GM21576 (cell line): ENCODE data around the gene CA10.
A peak's percentile ranks its signal among the peaks of the same experiment; 100 is the strongest.

ENCODE experiments used
- ATAC-seq: cut with Tn5 transposase; IDR thresholded peaks from one replicate; pipeline ENCODE4 v1.9.1; 2021; ENCODE audit warnings: mild to moderate bottlenecking, moderate library complexity; ENCODE audit not compliant: unreplicated experiment

CA10 gene

DNA sequence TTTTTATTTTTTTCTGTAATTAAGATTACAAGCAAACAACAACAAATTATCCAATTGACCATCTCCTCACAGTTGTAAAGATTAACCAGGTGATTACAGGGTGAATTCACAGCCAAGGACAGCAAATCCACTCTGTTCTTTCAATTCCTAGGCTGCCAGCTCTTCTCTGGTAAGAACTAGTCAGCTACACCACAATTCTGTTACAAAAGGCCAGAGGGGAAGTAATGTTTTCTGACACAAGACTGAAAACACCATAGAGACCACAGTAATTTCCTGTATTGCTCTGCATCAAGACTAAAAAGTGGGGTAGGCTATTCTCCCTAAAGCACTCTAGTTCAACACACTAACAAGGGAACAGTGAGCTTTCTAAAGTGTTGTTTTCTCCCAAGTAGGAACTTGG, 10.6 kb downstream of the CA10 start:
- peak; percentile 49 for ATAC-seq

DNA sequence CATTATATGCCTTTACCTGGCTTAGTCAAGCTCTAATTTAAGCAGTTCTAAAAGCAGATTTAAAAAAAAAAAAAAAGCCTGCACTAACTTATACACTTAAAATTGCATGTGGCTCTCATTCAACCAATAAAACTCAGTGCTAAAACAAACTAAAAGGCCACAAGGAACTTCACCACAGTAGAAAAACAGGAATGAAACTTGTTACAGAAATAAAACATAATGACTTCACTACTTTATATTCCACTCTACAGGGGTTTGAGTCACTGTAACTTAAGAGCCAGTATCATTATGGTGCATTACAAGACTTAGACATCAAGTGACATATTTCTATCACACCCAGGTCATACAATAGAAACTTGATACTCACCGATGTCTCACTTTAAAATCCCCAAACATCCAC, 11.1 kb downstream of the CA10 start:
- ATAC-seq = no peak

DNA sequence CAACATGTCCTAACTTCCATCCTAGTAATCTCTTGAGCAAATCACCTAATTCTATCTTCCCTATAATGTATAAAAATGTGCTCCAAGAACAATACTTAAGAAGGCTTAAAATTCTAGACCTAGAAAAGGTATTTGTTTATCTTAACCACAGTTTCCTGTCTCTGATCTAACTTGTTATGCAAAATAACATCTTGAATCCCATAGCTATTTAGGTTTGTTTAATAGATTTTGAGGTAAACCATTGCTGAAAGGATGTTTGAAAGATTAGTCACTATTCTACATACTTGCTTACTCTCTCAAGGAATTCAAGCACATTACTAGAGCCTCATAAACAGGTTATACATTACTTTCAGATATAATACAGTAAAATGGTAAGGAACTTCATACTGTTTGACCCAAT, 13.0 kb downstream of the CA10 start:
- ATAC-seq = no peak

DNA sequence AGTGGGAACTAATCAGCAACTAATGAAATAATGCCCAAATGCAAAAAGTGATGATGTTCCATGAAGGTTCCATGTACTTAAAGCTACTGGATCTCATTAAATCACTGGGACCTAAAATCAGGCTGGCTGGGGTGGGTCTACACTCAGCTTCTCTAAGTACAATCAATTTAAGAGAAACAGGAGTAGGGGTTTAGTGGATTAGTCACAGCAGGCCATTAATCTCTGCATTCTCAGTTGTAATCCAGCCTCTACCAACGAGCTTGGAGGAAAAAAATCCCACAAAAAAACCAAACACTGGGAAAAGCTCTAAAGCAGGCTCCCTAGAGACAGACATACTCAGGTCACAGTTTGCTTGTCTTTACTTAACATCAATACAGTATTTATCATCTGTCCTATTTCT, 15.0 kb downstream of the CA10 start:
- no peak for ATAC-seq

DNA sequence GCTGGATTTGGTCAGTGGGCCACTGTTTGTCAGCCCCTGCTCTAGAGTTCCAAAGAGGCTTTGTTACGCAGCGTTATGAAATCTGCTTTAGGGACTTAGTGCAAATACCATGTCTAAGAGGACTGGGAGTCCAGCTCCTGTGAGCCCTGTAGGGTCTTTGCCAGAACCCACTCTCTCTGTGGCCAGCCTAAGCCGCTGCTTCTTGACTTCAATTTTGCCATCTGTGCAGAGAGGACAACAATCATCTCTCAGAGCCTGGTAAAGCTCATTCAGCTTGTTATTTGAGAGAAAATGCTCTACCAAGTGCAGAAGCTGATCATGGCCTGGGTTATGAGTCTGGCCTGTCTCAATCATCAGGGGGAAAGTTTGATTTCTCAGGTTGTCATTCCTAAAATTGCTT, 17.9 kb downstream of the CA10 start:
- no peak for ATAC-seq

DNA sequence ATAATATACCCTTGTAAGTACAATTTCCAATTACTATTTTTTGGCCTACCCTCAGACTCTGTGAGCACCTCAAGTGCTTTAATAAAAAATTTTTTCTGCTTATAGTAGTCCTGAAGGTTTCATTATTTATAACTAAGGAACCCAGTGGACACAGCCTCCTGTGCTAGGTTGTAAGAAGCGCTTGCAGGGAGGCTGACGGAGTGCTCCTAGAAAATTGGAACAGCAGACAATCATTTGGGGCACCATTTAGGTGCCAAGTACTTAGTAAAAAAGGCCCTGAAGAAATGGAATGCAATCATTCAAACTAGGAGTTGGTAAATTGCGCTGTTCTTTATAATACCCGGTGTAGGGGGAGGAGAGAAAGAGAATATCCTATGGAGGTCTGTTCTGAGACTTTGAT, 19.8 kb downstream of the CA10 start:
- no peak for ATAC-seq

DNA sequence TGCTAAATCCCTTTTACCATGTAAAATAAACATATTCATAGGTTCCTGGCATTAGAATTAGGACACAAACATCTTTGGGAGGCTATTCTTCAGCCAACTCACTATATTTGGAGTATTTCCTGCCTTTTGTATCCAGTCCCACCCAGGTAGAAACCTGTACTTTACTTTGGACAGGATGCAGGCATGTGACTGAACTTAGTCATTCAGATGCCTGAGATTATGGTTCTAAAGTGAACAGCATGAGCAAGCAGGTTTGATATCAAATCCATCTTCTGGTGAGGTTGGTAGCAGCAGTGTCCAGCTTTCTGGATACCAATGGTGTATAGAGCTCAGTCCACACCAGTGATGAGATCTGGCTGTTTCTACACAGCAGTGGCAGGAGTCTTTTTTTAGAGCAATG, 20.2 kb downstream of the CA10 start:
- ATAC-seq = no peak

DNA sequence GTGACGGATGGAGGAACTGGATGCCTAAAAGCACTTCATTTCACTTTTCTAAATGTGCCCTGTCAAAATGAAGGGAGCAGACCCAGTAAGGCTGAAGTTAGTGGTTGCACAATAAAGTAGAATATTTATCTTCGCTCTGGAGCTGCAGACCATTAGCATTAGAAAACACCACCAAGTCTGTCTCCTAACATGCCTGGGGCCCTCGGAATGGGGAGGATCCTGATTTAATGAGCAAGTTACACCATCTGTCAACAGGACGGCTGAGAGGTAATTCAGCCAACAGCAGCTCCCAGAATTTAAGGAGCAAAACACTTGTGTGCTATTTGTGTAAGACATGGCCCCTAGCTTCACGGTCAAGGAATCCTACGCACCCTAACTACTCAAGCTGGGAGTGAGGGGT, 22.3 kb downstream of the CA10 start:
- ATAC-seq = no peak

DNA sequence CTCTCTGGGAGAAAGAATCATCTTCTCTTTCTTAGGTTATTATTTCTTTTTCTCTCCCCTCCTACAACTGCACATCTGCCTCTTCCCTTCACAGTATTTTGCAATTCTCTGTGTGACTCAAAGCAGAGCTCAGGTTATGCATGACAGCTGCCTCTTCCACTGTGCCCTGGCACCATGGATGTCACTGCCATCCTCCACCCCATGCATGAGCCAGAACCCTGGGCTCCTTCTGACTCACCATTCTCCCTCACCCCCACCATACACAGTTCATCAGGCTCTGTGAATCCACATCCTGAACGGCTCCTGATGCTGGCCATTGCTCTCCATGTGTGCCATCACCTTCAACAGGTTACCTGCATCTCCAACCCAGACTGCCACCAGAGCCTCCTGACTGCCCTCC, 23.9 kb downstream of the CA10 start:
- ATAC-seq = no peak

DNA sequence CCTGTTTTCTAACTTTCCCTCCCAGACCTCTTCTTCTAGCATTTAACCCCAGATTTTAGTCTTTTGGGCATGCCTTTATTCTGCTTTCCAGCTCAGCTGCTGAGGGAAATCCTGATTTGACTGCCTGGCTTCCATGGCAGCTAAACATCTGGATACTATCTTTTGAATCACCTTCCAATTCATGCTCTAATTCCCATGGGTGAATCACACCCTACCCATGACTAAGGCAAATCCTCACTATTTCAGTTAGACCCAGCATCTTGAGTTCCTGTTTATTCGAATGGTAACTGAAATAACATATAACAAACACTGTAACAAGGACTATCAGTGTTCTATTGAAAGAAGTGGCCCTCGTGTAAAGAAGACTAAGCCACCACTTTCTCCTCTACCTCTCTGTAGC, 29.8 kb downstream of the CA10 start:
- no peak for ATAC-seq

DNA sequence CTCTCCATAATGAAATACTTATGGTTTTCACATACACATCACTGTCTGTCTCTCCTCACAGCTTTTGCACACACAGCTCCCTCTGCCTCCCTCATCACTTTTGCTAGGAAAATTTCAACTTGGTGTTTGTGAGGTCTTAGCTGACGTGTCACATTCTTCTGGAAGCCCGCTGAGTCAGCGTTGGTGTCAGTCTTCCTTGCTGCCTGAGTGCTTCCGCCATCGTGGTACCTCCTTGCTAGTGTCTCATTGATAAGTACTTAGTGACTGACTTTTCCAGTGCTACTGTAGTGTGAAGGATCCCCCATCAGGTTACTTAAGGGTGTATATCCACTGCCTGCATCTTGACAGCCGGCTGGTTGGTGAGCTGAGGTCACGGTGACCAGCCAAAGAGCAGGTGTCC, 33.5 kb downstream of the CA10 start:
- ATAC-seq = no peak

DNA sequence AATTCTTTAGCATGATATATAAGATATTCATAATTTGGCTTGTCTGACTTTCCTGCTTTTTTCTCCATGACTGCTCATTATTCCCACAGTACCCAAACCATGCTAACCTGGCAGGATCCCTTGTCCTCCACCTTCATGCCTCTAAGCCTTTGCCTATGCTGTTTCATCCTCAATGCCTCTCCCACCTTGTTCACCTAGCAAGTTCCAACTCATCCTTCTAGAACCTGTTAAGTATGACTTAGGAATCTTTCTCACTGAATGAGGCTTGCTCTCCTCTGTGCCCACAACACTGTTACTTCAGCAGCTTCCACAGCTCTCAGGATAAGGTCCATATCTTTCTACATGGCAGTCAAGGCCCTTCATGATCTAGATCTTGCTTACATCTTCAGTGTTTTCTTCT, 34.0 kb downstream of the CA10 start:
- no peak for ATAC-seq

DNA sequence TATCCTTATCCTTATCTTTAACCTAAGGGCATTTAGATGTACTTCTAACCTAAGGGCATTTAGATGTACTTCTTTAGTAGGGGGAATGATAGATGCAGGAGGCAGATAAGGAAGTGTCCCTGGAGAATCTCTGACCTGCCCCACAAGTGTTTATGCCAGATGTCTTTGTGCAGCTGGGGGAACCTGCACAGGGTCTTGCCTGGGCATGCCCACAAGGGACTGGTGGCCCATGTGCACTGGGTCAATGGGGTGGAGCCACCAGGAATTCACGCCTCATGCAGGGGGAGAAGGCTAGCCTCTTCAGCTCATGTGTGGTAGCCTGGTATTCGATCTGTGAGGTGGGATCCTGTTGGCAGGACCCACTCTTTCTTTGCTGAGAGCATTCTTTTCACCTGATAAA, 38.0 kb downstream of the CA10 start:
- ATAC-seq = no peak

DNA sequence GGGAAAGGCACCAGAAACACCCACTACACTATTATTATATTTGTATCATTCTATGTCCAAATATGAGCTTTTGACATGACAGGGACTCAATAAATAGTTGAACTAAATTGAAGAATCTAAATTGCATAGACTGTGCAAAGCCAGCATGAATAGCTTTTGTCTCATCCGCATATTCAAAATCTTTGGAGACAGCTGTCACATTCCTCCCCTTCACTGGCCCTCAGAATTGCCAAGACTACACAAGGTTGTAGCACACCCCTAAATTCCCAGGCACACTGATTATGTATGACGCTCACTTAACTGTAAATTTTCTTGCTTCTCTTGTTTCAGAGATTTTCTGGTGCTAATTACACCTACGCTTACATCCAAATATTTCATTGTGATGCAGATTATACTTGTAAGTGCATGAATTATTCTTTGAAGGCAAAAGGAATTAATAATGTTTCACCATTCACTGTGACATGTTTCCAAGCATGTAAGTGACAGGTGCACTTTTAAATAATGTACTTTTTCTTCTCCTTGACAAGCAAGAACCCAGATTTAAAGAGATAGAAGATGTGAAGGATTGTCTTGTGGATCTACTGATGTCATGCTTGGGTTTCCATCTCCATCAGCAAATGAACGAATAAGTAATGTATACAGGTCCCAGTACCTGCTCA, 47.5 kb downstream of the CA10 start:
- no peak for ATAC-seq

DNA sequence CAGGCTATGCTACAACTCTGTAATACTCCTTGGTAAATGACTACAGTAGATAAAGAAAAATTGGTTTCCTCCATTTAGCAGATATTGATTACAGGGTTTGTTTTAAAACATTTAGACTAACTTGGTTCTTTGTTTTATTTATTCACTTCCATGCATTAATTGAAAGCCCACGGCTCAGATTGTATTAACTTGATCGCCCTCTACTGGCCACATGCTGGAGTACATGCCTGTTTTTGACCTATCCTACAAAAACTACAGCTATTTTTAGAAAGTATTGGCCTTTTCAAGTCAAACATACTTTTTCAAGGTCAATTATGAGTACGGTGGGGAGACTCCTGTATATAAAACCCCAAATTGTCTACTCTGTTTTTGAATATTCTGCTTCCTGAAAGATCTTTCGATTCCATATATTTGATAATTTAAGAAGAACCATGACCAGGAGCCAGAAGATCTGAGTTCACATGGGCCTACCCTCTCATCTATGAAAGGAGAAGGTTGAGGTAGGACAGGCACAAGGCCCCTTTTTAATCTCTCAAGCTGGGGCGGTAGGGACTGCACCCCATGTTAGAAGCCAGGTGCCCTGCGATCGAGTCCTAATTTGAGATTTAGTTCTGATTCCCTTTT, 51.8 kb downstream of the CA10 start:
- ATAC-seq = no peak

DNA sequence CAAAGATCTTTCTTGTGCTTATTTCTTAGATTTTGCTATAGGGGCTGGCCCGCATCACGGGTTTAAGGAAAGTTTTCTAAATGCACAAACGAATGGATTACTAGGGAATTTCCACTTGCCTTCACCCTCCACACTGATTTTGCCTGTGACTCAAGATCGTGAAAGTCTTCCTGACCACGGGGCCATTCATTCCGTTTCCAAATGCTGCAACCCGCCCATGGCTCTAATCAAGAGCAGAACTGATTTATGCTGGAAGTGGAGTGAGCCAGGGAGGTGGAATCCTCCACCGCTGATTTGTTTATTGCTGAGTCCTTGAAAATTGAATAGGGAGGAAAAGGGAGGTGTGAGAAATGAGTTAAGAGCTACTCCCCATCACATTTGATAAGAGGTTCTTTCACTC, 52.4 kb downstream of the CA10 start:
- ATAC-seq = no peak

DNA sequence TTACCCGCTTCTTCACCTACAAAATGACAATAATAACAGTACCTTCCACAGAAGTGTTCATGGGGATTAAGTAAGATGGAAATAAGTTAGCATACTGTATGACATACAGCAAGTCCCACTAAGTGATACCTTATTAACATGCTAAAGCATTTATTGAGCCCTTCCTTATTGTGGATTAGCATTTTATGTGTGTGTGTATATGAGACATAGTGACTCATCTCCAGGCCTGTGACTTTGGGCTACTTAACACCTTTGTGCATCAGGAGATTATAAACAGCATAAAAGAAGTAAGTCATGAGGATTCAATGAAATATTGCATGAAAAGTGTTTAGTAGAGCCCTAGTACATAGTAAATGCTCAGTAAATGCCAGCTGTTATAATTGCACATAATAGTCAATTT, 52.9 kb downstream of the CA10 start:
- no peak for ATAC-seq

DNA sequence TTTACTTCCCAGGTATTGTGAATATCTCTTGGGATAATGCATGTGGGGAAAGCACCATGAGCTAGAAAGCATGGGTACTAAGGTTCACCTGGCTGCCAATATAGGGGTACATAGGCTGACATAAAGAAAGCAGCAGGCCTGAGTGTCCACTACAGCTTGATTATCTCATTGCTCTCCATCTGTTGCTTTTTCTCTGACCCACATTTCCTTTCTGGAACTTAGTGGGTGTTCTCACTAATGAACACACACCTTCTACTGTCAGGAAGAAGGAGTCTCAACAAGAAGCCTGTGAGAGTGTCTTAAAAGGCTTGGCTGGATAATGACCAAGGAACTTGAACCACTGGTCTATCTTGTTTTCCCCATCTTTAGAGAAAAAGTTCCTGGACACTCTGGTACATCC, 62.5 kb downstream of the CA10 start:
- no peak for ATAC-seq

DNA sequence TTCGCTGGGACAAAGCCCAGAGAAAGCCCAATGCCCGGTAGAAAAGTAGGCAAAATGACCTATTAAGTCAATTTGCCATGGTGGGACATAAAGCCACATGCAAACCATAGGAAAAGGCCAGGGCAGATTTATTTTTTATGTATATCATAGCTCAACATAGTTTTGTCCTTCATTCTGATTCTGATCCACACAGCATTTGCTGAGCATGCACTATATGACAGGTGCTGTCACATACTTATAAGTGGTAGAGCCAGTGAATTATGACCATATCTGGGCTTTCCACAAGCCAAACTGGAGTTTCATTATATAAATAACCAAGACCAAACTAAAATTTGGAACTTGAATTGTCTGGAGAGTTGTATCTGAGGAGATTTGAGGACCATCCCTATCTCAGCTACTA, 74.3 kb downstream of the CA10 start:
- ATAC-seq = no peak

DNA sequence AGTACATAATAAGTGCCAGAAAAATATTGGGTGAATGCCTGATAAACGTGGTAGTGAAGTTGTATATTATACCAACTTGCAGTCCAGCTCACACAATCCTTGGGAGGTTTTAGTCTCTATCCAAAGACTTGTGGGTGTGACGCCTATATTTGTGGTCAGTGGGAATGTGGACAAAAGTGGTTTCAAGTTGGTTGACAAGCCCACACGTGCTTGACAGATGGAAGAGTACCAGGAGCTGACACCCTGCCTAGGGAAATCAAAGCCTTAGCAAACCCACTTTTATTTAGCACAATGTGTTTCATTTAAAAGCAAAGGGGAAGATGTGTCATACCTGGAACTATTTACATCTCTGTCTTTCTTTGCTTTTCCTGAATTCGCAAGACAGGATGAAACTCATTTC, 79.0 kb downstream of the CA10 start:
- ATAC-seq = no peak

DNA sequence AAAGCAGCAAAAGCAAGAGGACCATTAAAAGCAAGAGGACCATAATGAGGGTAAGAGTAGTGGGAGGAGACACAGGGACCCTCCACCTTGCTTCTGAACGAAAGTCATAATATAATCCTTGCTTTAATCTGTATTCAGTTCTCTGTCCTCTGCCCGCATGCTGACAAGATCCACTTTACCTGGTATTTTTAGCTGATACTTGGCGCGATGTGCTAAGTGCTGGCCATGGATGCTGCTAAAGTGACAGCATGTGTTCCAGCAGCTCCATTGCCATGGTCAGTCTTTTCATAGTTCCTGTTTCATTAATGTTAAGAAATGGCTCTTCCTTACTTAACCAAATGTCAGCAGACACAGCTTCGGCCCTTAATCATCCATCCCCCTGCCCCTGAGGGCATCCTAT, 86.8 kb downstream of the CA10 start:
- no peak for ATAC-seq

DNA sequence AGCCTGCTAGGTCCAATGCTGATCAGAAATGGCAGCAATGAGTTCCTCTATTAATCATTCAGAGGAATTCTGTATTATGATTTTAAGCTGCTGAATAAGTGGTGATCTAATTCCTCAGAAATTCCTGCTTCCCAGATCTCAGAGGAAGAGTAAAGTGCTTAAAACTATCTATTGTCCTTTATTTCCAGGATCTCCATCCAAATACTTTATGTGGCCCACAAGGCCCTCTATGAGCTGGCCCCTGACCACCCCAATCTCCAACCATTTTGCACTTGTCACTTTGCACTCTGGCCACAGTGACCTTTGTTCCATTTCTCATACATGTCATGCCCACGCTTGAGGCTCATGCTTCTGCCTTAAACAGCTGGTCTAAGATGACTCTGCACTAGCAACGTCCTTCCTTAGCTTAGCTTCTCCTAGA, 93.7 kb downstream of the CA10 start:
- no peak for ATAC-seq

DNA sequence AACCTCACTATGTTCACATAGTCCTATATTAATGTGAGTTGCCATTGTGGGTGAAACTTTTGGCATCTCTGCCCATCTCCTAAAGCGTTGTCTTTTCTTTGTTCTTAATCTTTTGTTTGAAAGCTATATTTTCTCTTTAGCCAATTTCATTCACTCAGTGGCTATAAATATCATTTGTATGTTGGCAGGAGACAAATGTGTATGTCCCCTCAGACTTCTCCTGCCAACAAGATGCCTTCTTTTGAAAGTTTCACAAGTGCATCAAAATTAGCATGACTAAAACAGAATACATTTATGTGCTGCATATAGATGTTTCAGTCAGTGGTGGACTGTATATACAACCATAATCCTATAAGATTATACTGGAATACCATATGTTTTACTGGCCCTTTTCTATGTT, 109.0 kb downstream of the CA10 start:
- no peak for ATAC-seq
